Uterus (tissue), 2 donors: ENCODE results near the gene NECAB2.

Experiments
- POLR2A ChIP-seq, 2 donors: fragments of 450-650 bp; IDR thresholded peaks; one replicate each; pipeline ENCODE4 v1.6.1; 2016; ENCODE audit warnings: antibody characterized with exemption in 2 of 2, mild to moderate bottlenecking in 1 of 2, moderate library complexity in 1 of 2
- TF ChIP-seq, protein P1 (sequence below), 4 experiments: fragments of 200-600 bp in 2 of 4; fragments of 450-650 bp in 2 of 4; sonication (generic) in 2 of 4; IDR thresholded peaks; one replicate each; pipeline ENCODE4 v1.5.1; 2016 to 2019; ENCODE audit warnings: antibody characterized with exemption in 4 of 4, mild to moderate bottlenecking in 2 of 4, moderate library complexity in 1 of 4

- TF ChIP-seq, protein P1, sequence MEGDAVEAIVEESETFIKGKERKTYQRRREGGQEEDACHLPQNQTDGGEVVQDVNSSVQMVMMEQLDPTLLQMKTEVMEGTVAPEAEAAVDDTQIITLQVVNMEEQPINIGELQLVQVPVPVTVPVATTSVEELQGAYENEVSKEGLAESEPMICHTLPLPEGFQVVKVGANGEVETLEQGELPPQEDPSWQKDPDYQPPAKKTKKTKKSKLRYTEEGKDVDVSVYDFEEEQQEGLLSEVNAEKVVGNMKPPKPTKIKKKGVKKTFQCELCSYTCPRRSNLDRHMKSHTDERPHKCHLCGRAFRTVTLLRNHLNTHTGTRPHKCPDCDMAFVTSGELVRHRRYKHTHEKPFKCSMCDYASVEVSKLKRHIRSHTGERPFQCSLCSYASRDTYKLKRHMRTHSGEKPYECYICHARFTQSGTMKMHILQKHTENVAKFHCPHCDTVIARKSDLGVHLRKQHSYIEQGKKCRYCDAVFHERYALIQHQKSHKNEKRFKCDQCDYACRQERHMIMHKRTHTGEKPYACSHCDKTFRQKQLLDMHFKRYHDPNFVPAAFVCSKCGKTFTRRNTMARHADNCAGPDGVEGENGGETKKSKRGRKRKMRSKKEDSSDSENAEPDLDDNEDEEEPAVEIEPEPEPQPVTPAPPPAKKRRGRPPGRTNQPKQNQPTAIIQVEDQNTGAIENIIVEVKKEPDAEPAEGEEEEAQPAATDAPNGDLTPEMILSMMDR (IDR thresholded peaks at IDR 0.05): no peak
- TF ChIP-seq POLR2A (IDR thresholded peaks at IDR 0.05): no peak
These were observed 79.6 kb downstream of the NECAB2 start for GRCh38 chr16:84047626-84048025.
